Neuronal stem cell (in vitro differentiated cells): Measurements from ENCODE around the gene CLIP4.

Experiments used
- DNase-seq: peaks from one replicate; pipeline ENCODE4 v3.0.0-alpha.2; 2013; ENCODE audit warnings: low spot score
- H2AFZ ChIP-seq: one replicate; pipeline ENCODE4 v1.6.1; 2013; ENCODE audit warnings: mild to moderate bottlenecking, low read length, inconsistent platforms
- H2AK5ac ChIP-seq: 2 replicates; pipeline ENCODE4 v1.6.1; 2013; ENCODE audit warnings: low read depth, mild to moderate bottlenecking, inconsistent platforms, low read length, moderate library complexity, mixed read lengths
- H2BK120ac ChIP-seq: 2 replicates; pipeline ENCODE4 v1.6.1; 2013; ENCODE audit warnings: low read depth, mild to moderate bottlenecking, inconsistent platforms, low read length, moderate library complexity, mixed read lengths
- H2BK12ac ChIP-seq: one replicate; pipeline ENCODE4 v1.6.1; 2013; ENCODE audit warnings: low read length, inconsistent platforms
- H2BK15ac ChIP-seq: 2 replicates; pipeline ENCODE4 v1.6.1; 2013; ENCODE audit warnings: mild to moderate bottlenecking, low read length, inconsistent platforms, mixed read lengths
- H2BK5ac ChIP-seq: one replicate; pipeline ENCODE4 v1.6.1; 2013; ENCODE audit warnings: inconsistent platforms, mild to moderate bottlenecking, low read length, moderate library complexity
- H3K14ac ChIP-seq: one replicate; pipeline ENCODE4 v1.6.1; 2013; ENCODE audit warnings: low read length, inconsistent platforms
- H3K18ac ChIP-seq: 2 replicates; pipeline ENCODE4 v1.6.1; 2013; ENCODE audit warnings: low read length, inconsistent platforms
- H3K23ac ChIP-seq: 2 replicates; pipeline ENCODE4 v1.6.1; 2013; ENCODE audit warnings: low read depth, mild to moderate bottlenecking, mixed read lengths, low read length, inconsistent platforms; ENCODE audit not compliant: poor library complexity
- H3K27ac ChIP-seq: replicated peaks from 3 replicates; pipeline ENCODE4 v1.5.1; 2013; ENCODE audit warnings: low read length, inconsistent platforms
- H3K27me3 ChIP-seq, 3 experiments: 2 replicates each; pipeline ENCODE4 v1.6.1; 2013; ENCODE audit warnings: low read length in 3 of 3, mild to moderate bottlenecking in 2 of 3, inconsistent platforms in 1 of 3, low read depth in 1 of 3, mixed read lengths in 1 of 3, moderate library complexity in 1 of 3; ENCODE audit not compliant: control insufficient read depth in 3 of 3, insufficient read depth in 3 of 3
- H3K36me3 ChIP-seq, 2 donors: replicated peaks in 1 of 2; 2 replicates each; pipeline ENCODE4 v1.6.1; 2013; ENCODE audit warnings: low read length in 2 of 2; ENCODE audit not compliant: control insufficient read depth in 2 of 2, insufficient read depth in 2 of 2
- H3K4ac ChIP-seq: 2 replicates; pipeline ENCODE4 v1.6.1; 2013; ENCODE audit warnings: inconsistent platforms, mild to moderate bottlenecking, low read length, moderate library complexity
- H3K4me1 ChIP-seq, 2 donors: 1 replicate in 1 of 2; 2 replicates in 1 of 2; pipeline ENCODE4 v1.6.1; 2013; ENCODE audit warnings: low read length in 2 of 2, low read depth in 1 of 2; ENCODE audit not compliant: control insufficient read depth in 2 of 2, insufficient read depth in 1 of 2
- H3K4me2 ChIP-seq: one replicate; pipeline ENCODE4 v1.6.1; 2013; ENCODE audit warnings: mild to moderate bottlenecking, low read length, inconsistent platforms; ENCODE audit not compliant: insufficient read depth, poor library complexity, severe bottlenecking
- H3K4me3 ChIP-seq, 2 donors: 2 replicates each; pipeline ENCODE4 v1.5.1; 2013; ENCODE audit warnings: low read length in 2 of 2, mild to moderate bottlenecking in 2 of 2, inconsistent platforms in 1 of 2, moderate library complexity in 1 of 2
- H3K79me1 ChIP-seq: one replicate; pipeline ENCODE4 v1.6.1; 2013; ENCODE audit warnings: low read depth, mild to moderate bottlenecking, inconsistent platforms, low read length, moderate library complexity
- H3K9ac ChIP-seq: one replicate; pipeline ENCODE4 v1.6.1; 2013; ENCODE audit warnings: mild to moderate bottlenecking, low read depth, low read length, inconsistent platforms; ENCODE audit not compliant: poor library complexity
- H3K9me3 ChIP-seq, 2 donors: replicated peaks in 1 of 2; 2 replicates each; pipeline versions ENCODE3 to v1.6.1; 2013; ENCODE audit warnings: low read length in 2 of 2, mild to moderate bottlenecking in 2 of 2, inconsistent platforms in 1 of 2, low read depth in 1 of 2, mixed read lengths in 1 of 2, moderate library complexity in 1 of 2; ENCODE audit not compliant: control insufficient read depth in 2 of 2, insufficient read depth in 1 of 2
- H4K8ac ChIP-seq: one replicate; pipeline ENCODE4 v1.6.1; 2013; ENCODE audit warnings: low read depth, mild to moderate bottlenecking, inconsistent platforms, low read length, moderate library complexity
- H4K91ac ChIP-seq: one replicate; pipeline ENCODE4 v1.6.1; 2013; ENCODE audit warnings: low read length, low read depth, mild to moderate bottlenecking, inconsistent platforms; ENCODE audit not compliant: poor library complexity
- WGBS, 2 donors: extraction: QIAGEN DNeasy Blood & Tissue Kit; methylation state at CpG; one replicate each; pipeline ENCODE4 v1.1.7; 2013; ENCODE audit warnings: missing lambda C conversion rate in 2 of 2, mixed read lengths in 1 of 2; ENCODE audit not compliant: insufficient read length in 2 of 2, insufficient replicate concordance in 1 of 2; ENCODE audit errors: extremely low coverage in 2 of 2; 5-methylcytosine and 5-hydroxymethylcytosine counted together

Gene CLIP4

GRCh38 chr2:29218071-29218470 lies 102.9 kb downstream of the CLIP4 start:
- H2AK5ac ChIP-seq: no peak overlapping the region
- peaks cover 0 to 2% of the 10 kb centered on the region in 2 donors for H3K9me3 ChIP-seq
- H4K8ac ChIP-seq: no peak overlapping the region
- no peak for DNase-seq
- H3K27me3 ChIP-seq: peaks cover 0 to 2% (median 0%) of the 10 kb centered on the region in 3 experiments
- H3K4me3 ChIP-seq: no peak overlapping the region
- no peak overlapping the region for H2BK5ac ChIP-seq
- no peak overlapping the region for H3K4ac ChIP-seq
- H3K23ac ChIP-seq: no peak overlapping the region
- no peak overlapping the region for H3K4me2 ChIP-seq
- no peak overlapping the region for H2BK12ac ChIP-seq
- H3K9ac ChIP-seq: no peak overlapping the region
- WGBS, 2 donors: no CpG with 5 or more reads among the region's 6 CpGs
- peaks cover 0 to 49% of the 10 kb centered on the region in 2 donors for H3K36me3 ChIP-seq
- no peaks in the 10 kb centered on the region for H3K79me1 ChIP-seq
- no peak overlapping the region for H2BK120ac ChIP-seq
- no peak overlapping the region for H3K14ac ChIP-seq
- peak overlapping the region; percentile 35 for H3K18ac ChIP-seq
- H4K91ac ChIP-seq: no peak overlapping the region
- no peak overlapping the region for H2BK15ac ChIP-seq
- peaks cover 3 to 4% of the 10 kb centered on the region in 2 donors for H3K4me1 ChIP-seq
- H2AFZ ChIP-seq: no peak overlapping the region
- H3K27ac ChIP-seq: no peak overlapping the region

DNA sequence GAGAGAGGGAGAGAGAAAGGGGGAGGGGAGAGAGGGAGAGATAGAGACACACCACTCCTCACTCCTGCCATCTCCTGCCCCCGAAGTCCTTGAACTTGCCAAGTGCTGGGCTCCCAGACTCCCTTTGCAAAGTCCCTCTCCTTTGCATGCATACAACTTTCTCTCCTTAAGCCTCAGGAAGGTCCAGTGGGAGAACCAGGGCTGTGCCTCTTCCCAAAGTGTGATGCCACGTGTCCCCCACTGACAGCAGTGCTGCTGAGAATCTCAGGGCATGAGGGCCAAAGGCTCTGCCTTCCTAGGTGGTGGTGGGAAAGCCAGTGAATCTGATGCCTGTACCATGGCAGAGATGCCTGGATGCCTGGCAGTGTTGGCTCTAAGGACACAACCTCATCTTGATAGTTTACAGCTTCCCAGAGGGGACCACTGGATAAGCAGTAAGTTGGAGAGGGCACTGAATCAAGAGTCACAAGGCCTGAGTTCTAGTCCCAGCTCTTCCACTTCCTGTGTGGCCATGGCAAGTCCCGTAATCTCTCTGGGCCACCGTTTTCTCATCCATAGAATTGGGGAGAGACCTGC lies 103.4 kb downstream of the CLIP4 start:
- Histone ChIP-seq H3K9me3 (peaks cover 0 to 2% of the 10 kb centered on the region in 2 donors), H3K36me3 (peaks cover 0 to 49% of the 10 kb centered on the region in 2 donors), H2BK120ac (no peak overlapping the region), H2BK12ac (no peak overlapping the region), H3K4me3 (no peak overlapping the region), H4K91ac (no peak overlapping the region), H3K27me3 (peaks cover 0 to 2% (median 0%) of the 10 kb centered on the region in 3 experiments), H3K79me1 (no peaks in the 10 kb centered on the region), H3K27ac (no peak overlapping the region), H2BK5ac (no peak overlapping the region), H3K14ac (no peak overlapping the region), H3K18ac (no peak overlapping the region), H3K9ac (no peak overlapping the region), H2AK5ac (no peak overlapping the region), H2BK15ac (no peak overlapping the region), H2AFZ (no peak overlapping the region), H3K23ac (no peak overlapping the region), H3K4me2 (no peak overlapping the region), H3K4ac (no peak overlapping the region), H4K8ac (no peak overlapping the region), H3K4me1 (peaks cover 3 to 4% of the 10 kb centered on the region in 2 donors)
- no CpG with 5 or more reads among the region's 4 CpGs for WGBS, 2 donors
- DNase-seq: no peak

DNA sequence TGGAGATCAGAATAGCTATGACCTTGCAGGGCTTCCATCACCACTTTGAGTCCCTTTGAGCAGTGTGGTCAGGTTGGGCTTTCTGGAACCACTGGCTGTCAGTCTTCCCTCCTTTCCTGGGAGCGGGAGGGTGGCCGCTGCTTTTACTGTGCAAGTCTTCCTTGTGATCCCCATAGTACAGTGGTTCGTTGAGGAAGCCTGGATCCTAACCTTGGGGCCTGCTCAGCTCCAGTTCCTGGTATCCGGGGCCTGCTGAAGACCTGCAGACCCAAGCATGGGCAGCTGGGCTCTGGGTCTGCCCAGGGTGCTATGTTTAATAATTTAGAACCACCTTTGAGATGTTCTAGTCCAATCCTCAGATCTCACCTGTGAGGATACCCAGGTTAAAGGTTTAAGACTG lies 104.2 kb downstream of the CLIP4 start:
- no peak overlapping the region for H2AK5ac ChIP-seq
- H2BK5ac ChIP-seq: no peak overlapping the region
- no peak overlapping the region for H3K4me3 ChIP-seq

DNA sequence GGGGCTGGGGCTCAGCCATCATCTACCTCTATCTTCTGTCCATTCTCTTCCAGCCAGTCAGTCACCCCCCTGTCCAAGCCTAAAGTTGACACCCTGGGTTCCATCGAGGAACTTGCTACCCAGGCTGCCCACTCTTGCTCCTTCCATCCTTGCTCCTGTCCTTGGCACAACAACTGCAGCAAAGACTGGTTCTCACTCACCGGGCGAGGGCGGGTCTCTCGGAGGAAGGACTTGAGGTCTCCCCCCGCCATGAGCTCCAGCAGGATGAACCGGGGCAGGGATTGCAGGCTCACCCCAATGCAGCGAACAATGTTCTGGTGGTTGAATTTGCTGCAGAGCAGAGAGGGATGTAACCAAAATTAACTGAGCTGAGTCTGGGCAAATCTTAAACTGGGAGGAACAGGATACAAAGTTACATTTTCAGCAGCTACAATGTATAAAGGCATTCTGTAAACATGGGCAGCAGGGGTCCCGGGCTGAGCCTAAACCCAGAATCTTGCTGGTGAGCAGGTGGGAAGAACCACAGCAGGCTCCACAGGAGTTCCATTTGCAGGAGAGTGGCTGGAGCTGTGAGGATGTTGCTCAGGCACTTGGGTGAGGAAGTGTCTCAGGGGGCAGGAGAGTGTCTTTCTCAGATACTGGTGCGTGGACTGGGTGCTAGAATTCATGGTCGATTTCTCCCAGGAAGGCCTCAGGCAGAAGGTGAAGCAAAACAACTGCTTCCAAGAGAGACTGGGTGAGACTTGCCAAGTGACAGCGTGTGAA lies 105.5 kb downstream of the CLIP4 start:
- H3K14ac ChIP-seq: no peak overlapping the region
- no peak overlapping the region for H2BK5ac ChIP-seq
- H3K27me3 ChIP-seq: peaks cover 0 to 2% (median 0%) of the 10 kb centered on the region in 3 experiments
- H2BK12ac ChIP-seq: no peak overlapping the region
- no peak overlapping the region for H3K23ac ChIP-seq
- no peak overlapping the region for H4K8ac ChIP-seq
- no peak overlapping the region for H3K27ac ChIP-seq
- no peaks in the 10 kb centered on the region for H3K4me1 ChIP-seq
- peaks cover 0 to 49% of the 10 kb centered on the region in 2 donors for H3K36me3 ChIP-seq
- H3K79me1 ChIP-seq: no peaks in the 10 kb centered on the region
- H3K4me2 ChIP-seq: no peak overlapping the region
- no peak overlapping the region for H3K9ac ChIP-seq
- H2AK5ac ChIP-seq: no peak overlapping the region
- no peak overlapping the region for H2AFZ ChIP-seq
- no peak overlapping the region for H4K91ac ChIP-seq
- H3K18ac ChIP-seq: peak overlapping the region; percentile 49
- no peak overlapping the region for H3K4ac ChIP-seq
- no CpG with 5 or more reads among the region's 12 CpGs for WGBS, 2 donors
- no peak for DNase-seq
- H2BK15ac ChIP-seq: no peak overlapping the region
- peaks cover 0 to 2% of the 10 kb centered on the region in 2 donors for H3K9me3 ChIP-seq
- H3K4me3 ChIP-seq: no peak overlapping the region
- H2BK120ac ChIP-seq: no peak overlapping the region

More for the DNA sequence above, 104.2 kb downstream of the CLIP4 start:
- peaks cover 0 to 49% of the 10 kb centered on the region in 2 donors for H3K36me3 ChIP-seq
- H3K79me1 ChIP-seq: no peaks in the 10 kb centered on the region
- DNase-seq: no peak
- H4K8ac ChIP-seq: no peak overlapping the region
- H2AFZ ChIP-seq: no peak overlapping the region
- H3K4me1 ChIP-seq: no peaks in the 10 kb centered on the region
- no peak overlapping the region for H3K14ac ChIP-seq
- no peak overlapping the region for H3K4ac ChIP-seq
- no peak overlapping the region for H4K91ac ChIP-seq
- H3K9me3 ChIP-seq: peaks cover 0 to 2% of the 10 kb centered on the region in 2 donors
- no peak overlapping the region for H3K27ac ChIP-seq
- no peak overlapping the region for H3K18ac ChIP-seq
- H2BK15ac ChIP-seq: no peak overlapping the region
- no peak overlapping the region for H2BK12ac ChIP-seq
- no CpG with 5 or more reads among the region's 4 CpGs for WGBS, 2 donors
- no peak overlapping the region for H3K23ac ChIP-seq
- H2BK120ac ChIP-seq: no peak overlapping the region
- no peak overlapping the region for H3K9ac ChIP-seq
- no peak overlapping the region for H3K4me2 ChIP-seq
- peaks cover 0 to 2% (median 0%) of the 10 kb centered on the region in 3 experiments for H3K27me3 ChIP-seq
